Liver (tissue), 9 donors: Measurements from ENCODE around the gene AKR1B1. TPM values are rescaled to one million over a fixed set of nuclear protein-coding genes. Genes with fewer than 3 reads are reported as not detected.

Source experiments
- DNase-seq: peaks from one replicate; pipeline ENCODE4 v3.0.0-alpha.2; 2017; ENCODE audit warnings: low spot score
- H3K27ac ChIP-seq, 2 donors: one replicate each; pipeline ENCODE4 v1.7.0; 2013; ENCODE audit warnings: inconsistent platforms in 2 of 2, low read length in 2 of 2, control low read depth in 1 of 2, low read depth in 1 of 2, mild to moderate bottlenecking in 1 of 2
- H3K27me3 ChIP-seq, 4 donors: one replicate each; pipeline versions ENCODE4 v1.6.1 to v1.7.0; 2013; ENCODE audit warnings: low read length in 3 of 4, inconsistent platforms in 1 of 4, mild to moderate bottlenecking in 1 of 4, moderate library complexity in 1 of 4; ENCODE audit not compliant: control insufficient read depth in 4 of 4, insufficient read depth in 4 of 4
- H3K36me3 ChIP-seq, 4 donors: one replicate each; pipeline versions ENCODE4 v1.6.1 to v1.7.0; 2013; ENCODE audit warnings: low read length in 3 of 4, mild to moderate bottlenecking in 3 of 4, low read depth in 1 of 4, moderate library complexity in 1 of 4; ENCODE audit not compliant: control insufficient read depth in 4 of 4, insufficient read depth in 3 of 4
- H3K4me1 ChIP-seq, 4 donors: one replicate each; pipeline versions ENCODE4 v1.6.1 to v1.7.0; 2013; ENCODE audit warnings: low read length in 3 of 4, mild to moderate bottlenecking in 3 of 4, moderate library complexity in 1 of 4; ENCODE audit not compliant: control insufficient read depth in 4 of 4, insufficient read depth in 4 of 4
- H3K4me3 ChIP-seq, 3 donors: one replicate each; pipeline versions ENCODE4 v1.6.1 to v1.7.0; 2013; ENCODE audit warnings: low read length in 3 of 3, control low read depth in 1 of 3, low read depth in 1 of 3, mild to moderate bottlenecking in 1 of 3
- H3K9ac ChIP-seq, 2 donors: one replicate each; pipeline ENCODE4 v1.7.0; 2013; ENCODE audit warnings: low read length in 2 of 2, mild to moderate bottlenecking in 2 of 2, moderate library complexity in 2 of 2, control low read depth in 1 of 2, low read depth in 1 of 2
- H3K9me3 ChIP-seq, 4 donors: one replicate each; pipeline versions ENCODE4 v1.6.1 to v1.7.0; 2013; ENCODE audit warnings: low read length in 3 of 4; ENCODE audit not compliant: control insufficient read depth in 4 of 4
- ATF3 ChIP-seq: IDR thresholded peaks from 2 replicates; pipeline ENCODE4 v1.6.1; 2016; ENCODE audit warnings: antibody characterized with exemption
- EGR1 ChIP-seq, 2 donors: IDR thresholded peaks; 2 replicates each; pipeline ENCODE4 v1.6.1; 2016 to 2018; ENCODE audit warnings: antibody characterized with exemption in 2 of 2, low read depth in 2 of 2
- FOXA2 ChIP-seq: IDR thresholded peaks from 2 replicates; pipeline ENCODE4 v1.6.1; 2016; ENCODE audit warnings: antibody characterized with exemption
- GABPA ChIP-seq, 2 donors: IDR thresholded peaks in 1 of 2; conservative IDR thresholded peaks in 1 of 2; 2 replicates each; pipeline ENCODE4 v1.6.1; 2016; ENCODE audit warnings: antibody characterized with exemption in 2 of 2, mild to moderate bottlenecking in 1 of 2, moderate library complexity in 1 of 2
- HNF4A ChIP-seq, 2 donors: conservative IDR thresholded peaks; 2 replicates each; pipeline ENCODE4 v1.6.1; 2016; ENCODE audit warnings: antibody characterized with exemption in 2 of 2, mild to moderate bottlenecking in 2 of 2
- HNF4G ChIP-seq: IDR thresholded peaks from 2 replicates; pipeline ENCODE4 v1.6.1; 2016; ENCODE audit warnings: antibody characterized with exemption
- JUND ChIP-seq, 2 donors: IDR thresholded peaks; 2 replicates each; pipeline ENCODE4 v1.6.1; 2016; ENCODE audit warnings: antibody characterized with exemption in 2 of 2
- MAX ChIP-seq: IDR thresholded peaks from 2 replicates; pipeline ENCODE4 v1.6.1; 2016; ENCODE audit warnings: antibody characterized with exemption
- NR2F2 ChIP-seq: IDR thresholded peaks from 2 replicates; pipeline ENCODE4 v1.6.1; 2016; ENCODE audit warnings: antibody characterized with exemption
- REST ChIP-seq: IDR thresholded peaks from 2 replicates; pipeline ENCODE4 v1.6.1; 2016; ENCODE audit warnings: antibody characterized with exemption, mild to moderate bottlenecking
- RXRA ChIP-seq, 2 donors: IDR thresholded peaks; 2 replicates each; pipeline ENCODE4 v1.6.1; 2017 to 2018; ENCODE audit warnings: antibody characterized with exemption in 2 of 2, mild to moderate bottlenecking in 1 of 2
- TAF1 ChIP-seq: conservative IDR thresholded peaks from 2 replicates; pipeline ENCODE4 v1.6.1; 2016; ENCODE audit warnings: antibody characterized with exemption, mild to moderate bottlenecking
- YY1 ChIP-seq: IDR thresholded peaks from 2 replicates; pipeline ENCODE4 v1.6.1; 2016; ENCODE audit warnings: antibody characterized with exemption, mild to moderate bottlenecking
- WGBS: extraction: QIAGEN DNeasy Blood & Tissue Kit; methylation state at CpG from one replicate; pipeline ENCODE4 v1.1.7; 2013; 5-methylcytosine and 5-hydroxymethylcytosine counted together
- polyA plus RNA-seq, 2 donors: library from polyadenylated mRNA; stranded (reverse) in 1 of 2; unstranded in 1 of 2; fragments of 200-250 nt in 1 of 2; fragments of >200 nt in 1 of 2; fragmentation: Nextera tagmentation in 1 of 2; extraction: Ambion mirVana in 1 of 2; gene quantifications; one replicate each; pipeline versions ENCODE4 v1.2.1 to v1.2.3, GENCODE V29; 2013 to 2015
- total RNA-seq, 2 donors: library from RNA; depleted of rRNA; stranded (reverse); fragments of >200 nt; gene quantifications; one replicate each; pipeline ENCODE4 v1.2.3, GENCODE V29; 2014
- TF ChIP-seq, protein P1 (sequence below): IDR thresholded peaks from 2 replicates; pipeline ENCODE4 v1.6.1; 2016; ENCODE audit warnings: antibody characterized with exemption
- TF ChIP-seq, protein P2 (sequence below): fragments of 150-350 bp; IDR thresholded peaks from 2 replicates; pipeline ENCODE4 v1.5.1; 2017; ENCODE audit warnings: improper control_type of control experiment, low read depth, low read length; ENCODE audit not compliant: missing input control
- donor health status: healthy.
- donor health status: healthy.
- donor health status: healthy.
- donor health status: healthy.
- donor health status: healthy.

The AKR1B1 gene
- total and polyA plus RNA-seq, 4 donors = 10.8 to 12.6 (median 11.6) TPM

DNA sequence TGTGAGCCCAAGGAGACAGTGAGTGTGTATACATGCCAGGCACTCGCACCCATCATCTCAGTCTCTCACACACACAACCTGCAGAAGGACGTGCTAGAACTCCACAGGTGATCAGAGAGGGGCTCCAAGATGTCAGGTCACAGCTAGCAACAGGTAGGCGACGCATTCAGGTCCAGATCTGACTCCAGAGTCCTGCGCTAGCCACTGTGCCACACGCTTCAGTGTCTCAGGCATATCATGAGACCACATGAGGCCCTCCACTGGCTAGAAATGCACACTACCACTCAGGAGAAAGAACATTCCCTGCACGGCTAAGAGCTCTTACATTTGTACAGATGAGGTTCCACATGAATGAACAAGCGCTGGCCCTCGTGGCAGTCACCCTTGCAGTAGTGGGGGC lies 11.5 kb downstream of the AKR1B1 start (continued):
- TF ChIP-seq, protein P1, sequence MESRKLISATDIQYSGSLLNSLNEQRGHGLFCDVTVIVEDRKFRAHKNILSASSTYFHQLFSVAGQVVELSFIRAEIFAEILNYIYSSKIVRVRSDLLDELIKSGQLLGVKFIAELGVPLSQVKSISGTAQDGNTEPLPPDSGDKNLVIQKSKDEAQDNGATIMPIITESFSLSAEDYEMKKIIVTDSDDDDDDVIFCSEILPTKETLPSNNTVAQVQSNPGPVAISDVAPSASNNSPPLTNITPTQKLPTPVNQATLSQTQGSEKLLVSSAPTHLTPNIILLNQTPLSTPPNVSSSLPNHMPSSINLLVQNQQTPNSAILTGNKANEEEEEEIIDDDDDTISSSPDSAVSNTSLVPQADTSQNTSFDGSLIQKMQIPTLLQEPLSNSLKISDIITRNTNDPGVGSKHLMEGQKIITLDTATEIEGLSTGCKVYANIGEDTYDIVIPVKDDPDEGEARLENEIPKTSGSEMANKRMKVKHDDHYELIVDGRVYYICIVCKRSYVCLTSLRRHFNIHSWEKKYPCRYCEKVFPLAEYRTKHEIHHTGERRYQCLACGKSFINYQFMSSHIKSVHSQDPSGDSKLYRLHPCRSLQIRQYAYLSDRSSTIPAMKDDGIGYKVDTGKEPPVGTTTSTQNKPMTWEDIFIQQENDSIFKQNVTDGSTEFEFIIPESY = no peak
- TF ChIP-seq, protein P2, sequence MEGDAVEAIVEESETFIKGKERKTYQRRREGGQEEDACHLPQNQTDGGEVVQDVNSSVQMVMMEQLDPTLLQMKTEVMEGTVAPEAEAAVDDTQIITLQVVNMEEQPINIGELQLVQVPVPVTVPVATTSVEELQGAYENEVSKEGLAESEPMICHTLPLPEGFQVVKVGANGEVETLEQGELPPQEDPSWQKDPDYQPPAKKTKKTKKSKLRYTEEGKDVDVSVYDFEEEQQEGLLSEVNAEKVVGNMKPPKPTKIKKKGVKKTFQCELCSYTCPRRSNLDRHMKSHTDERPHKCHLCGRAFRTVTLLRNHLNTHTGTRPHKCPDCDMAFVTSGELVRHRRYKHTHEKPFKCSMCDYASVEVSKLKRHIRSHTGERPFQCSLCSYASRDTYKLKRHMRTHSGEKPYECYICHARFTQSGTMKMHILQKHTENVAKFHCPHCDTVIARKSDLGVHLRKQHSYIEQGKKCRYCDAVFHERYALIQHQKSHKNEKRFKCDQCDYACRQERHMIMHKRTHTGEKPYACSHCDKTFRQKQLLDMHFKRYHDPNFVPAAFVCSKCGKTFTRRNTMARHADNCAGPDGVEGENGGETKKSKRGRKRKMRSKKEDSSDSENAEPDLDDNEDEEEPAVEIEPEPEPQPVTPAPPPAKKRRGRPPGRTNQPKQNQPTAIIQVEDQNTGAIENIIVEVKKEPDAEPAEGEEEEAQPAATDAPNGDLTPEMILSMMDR = no peak

- H3K4me3 ChIP-seq = no peak overlapping the region
- DNase-seq = no peak
- H3K36me3 ChIP-seq = peaks cover 0 to 7% (median 2%) of the 10 kb centered on the region in 4 donors
- no peaks in the 10 kb centered on the region for H3K27me3 ChIP-seq
- H3K27ac ChIP-seq = no peak overlapping the region
- H3K9me3 ChIP-seq = no peaks in the 10 kb centered on the region
- no peak for TF ChIP-seq JUND (IDR thresholded peaks at IDR 0.05)
- TF ChIP-seq, protein P2 = no peak
- TF ChIP-seq TAF1 = no peak
- TF ChIP-seq EGR1 (IDR thresholded peaks at IDR 0.05; ENCODE audit: low read depth in 2 of 2) = no peak
- no peak for TF ChIP-seq RXRA (IDR thresholded peaks at IDR 0.05)
- TF ChIP-seq YY1 = no peak
- TF ChIP-seq MAX = no peak
- no peak for TF ChIP-seq HNF4G
- TF ChIP-seq, protein P1 = no peak
- no peak for TF ChIP-seq FOXA2
- H3K4me1 ChIP-seq = no peaks in the 10 kb centered on the region
- WGBS = 95% methylated on average over 10 of the region's 10 CpGs
- H3K9ac ChIP-seq = no peak overlapping the region
Measured at GRCh38 chr7:134446923-134447322, 12.0 kb downstream of the AKR1B1 start.

DNA sequence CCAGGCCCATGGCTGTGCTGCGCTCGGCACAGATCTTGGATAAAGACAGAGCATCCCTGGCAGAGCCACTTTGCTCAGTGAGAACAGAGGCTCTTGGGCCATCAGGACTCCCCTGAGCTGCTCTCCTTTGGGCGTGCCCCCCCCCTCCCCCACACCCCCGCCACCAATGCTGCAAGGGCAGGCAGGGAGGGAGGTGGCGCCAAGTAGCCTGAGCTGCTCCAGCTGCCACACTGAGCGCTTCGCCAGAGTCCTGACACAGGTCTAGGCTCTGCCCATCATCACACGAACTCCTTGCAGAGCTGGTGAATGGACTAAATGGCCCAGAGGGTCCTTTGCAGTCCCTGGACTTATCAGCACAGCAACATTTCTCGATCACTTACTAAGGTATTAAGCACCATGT lies 12.5 kb downstream of the AKR1B1 start:
- no peak overlapping the region for H3K9ac ChIP-seq
- no peak overlapping the region for H3K27ac ChIP-seq
- H3K9me3 ChIP-seq = no peaks in the 10 kb centered on the region
- no peak overlapping the region for H3K4me3 ChIP-seq
- peaks cover 0 to 7% (median 2%) of the 10 kb centered on the region in 4 donors for H3K36me3 ChIP-seq
- no peaks in the 10 kb centered on the region for H3K27me3 ChIP-seq
- H3K4me1 ChIP-seq = no peaks in the 10 kb centered on the region
- WGBS = 96% methylated on average over 9 of the region's 9 CpGs
- no peak for DNase-seq
- TF ChIP-seq, protein P1 = no peak
- TF ChIP-seq GABPA (IDR thresholded peaks at IDR 0.05 in 1 of 2, conservative IDR thresholded peaks at IDR 0.05 in 1 of 2) = no peak
- no peak for TF ChIP-seq REST
- no peak for TF ChIP-seq RXRA (IDR thresholded peaks at IDR 0.05)
- TF ChIP-seq NR2F2 = no peak
- no peak for TF ChIP-seq HNF4A (conservative IDR thresholded peaks at IDR 0.05)
- no peak for TF ChIP-seq FOXA2
- TF ChIP-seq YY1 = no peak
- no peak for TF ChIP-seq ATF3
- TF ChIP-seq HNF4G = no peak
- no peak for TF ChIP-seq EGR1 (IDR thresholded peaks at IDR 0.05; ENCODE audit: low read depth in 2 of 2)
- no peak for TF ChIP-seq JUND (IDR thresholded peaks at IDR 0.05)
